Erythroblast (primary cell): ENCODE data around the gene CHAC1.

Experiments
- GATA1 ChIP-seq: IDR thresholded peaks from 2 replicates; pipeline ENCODE4 v1.6.1; 2011; ENCODE audit warnings: low read depth, mild to moderate bottlenecking, control low read depth, low read length, moderate library complexity
- POLR2A ChIP-seq: IDR thresholded peaks from 2 replicates; pipeline ENCODE4 v1.6.1; 2011; ENCODE audit warnings: mild to moderate bottlenecking, low read length

DNA sequence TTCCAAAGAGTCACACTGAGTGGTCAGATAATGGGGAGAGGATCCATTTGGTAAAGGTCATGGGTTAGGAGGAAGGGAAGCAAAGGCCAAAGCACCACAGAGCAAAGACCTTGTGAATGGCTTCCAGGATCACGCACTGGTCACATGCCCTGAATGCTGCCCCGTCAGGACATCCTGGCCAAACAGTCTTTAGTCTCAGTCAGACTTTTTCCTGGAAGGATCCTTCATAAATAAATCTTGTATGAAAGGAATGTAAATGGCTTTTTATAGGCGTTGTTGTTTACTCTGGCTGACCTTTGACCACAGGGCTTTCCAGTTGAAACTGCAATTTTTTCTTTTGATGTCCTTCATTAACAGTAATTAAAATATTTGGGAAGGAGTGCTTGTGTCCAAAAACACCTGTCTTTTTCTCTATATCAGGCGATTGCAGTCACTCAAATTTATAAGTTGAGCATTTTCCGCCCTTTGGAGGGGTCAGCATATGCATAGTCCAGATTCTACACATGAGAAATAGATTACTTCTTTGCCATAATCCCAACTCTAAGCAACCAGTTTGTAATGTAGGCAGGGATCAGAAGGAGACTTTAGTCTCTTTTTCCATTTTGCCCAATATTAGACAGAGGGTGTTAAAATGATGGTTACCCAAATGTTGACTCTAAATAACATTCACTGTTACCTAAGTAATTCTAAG, 48.4 kb downstream of the CHAC1 start:
- TF ChIP-seq POLR2A (no peak), GATA1 (no peak)
